OCI-LY1 (cell line): Measurements from ENCODE around the gene AP1G1.

Experiments
- H2AFZ ChIP-seq: fragments of 200-600 bp; sonication (generic), shearing (Covaris generic); 2 replicates; pipeline ENCODE4 v1.6.0; 2014; ENCODE audit warnings: antibody characterized with exemption, mild to moderate bottlenecking, low read length
- H3F3A ChIP-seq: fragments of 200-600 bp; sonication (generic), shearing (Covaris generic); 2 replicates; pipeline ENCODE4 v1.6.0; 2014; ENCODE audit warnings: mild to moderate bottlenecking, antibody characterized with exemption, low read length, moderate library complexity; ENCODE audit not compliant: insufficient read depth
- H3K27ac ChIP-seq: fragments of 200-600 bp; sonication (generic); 2 replicates; pipeline ENCODE4 v1.5.1; 2014; ENCODE audit warnings: low read length, mixed run types, mild to moderate bottlenecking, low read depth; ENCODE audit not compliant: poor library complexity, severe bottlenecking
- H3K27me3 ChIP-seq: fragments of 200-600 bp; sonication (generic); 2 replicates; pipeline ENCODE4 v1.6.0; 2014; ENCODE audit warnings: antibody characterized with exemption, mild to moderate bottlenecking, low read length, moderate library complexity; ENCODE audit not compliant: insufficient read depth
- H3K36me3 ChIP-seq: fragments of 200-600 bp; sonication (generic); 2 replicates; pipeline ENCODE4 v1.6.1; 2014; ENCODE audit warnings: mild to moderate bottlenecking, antibody characterized with exemption, low read length, moderate library complexity, mixed read lengths; ENCODE audit not compliant: insufficient read depth
- H3K4me1 ChIP-seq: fragments of 200-600 bp; sonication (generic); 2 replicates; pipeline ENCODE4 v1.5.1; 2014; ENCODE audit warnings: mild to moderate bottlenecking, low read length, moderate library complexity; ENCODE audit not compliant: insufficient read depth, severe bottlenecking
- H3K4me2 ChIP-seq: fragments of 200-600 bp; sonication (generic), shearing (Covaris generic); 2 replicates; pipeline ENCODE4 v1.6.1; 2014; ENCODE audit warnings: low read length
- H3K4me3 ChIP-seq: fragments of 200-600 bp; sonication (generic); 2 replicates; pipeline ENCODE4 v1.5.1; 2014; ENCODE audit warnings: low read length, low read depth, mild to moderate bottlenecking, mixed read lengths; ENCODE audit not compliant: poor library complexity, severe bottlenecking
- H3K79me2 ChIP-seq: fragments of 200-600 bp; shearing (Covaris generic); 2 replicates; pipeline ENCODE4 v1.6.1; 2016; ENCODE audit warnings: mixed run types, low read length, mixed read lengths; ENCODE audit not compliant: insufficient read depth
- H3K9ac ChIP-seq: fragments of 200-600 bp; sonication (generic), shearing (Covaris generic); 2 replicates; pipeline ENCODE4 v1.6.1; 2014; ENCODE audit warnings: mild to moderate bottlenecking, low read length, mixed read lengths
- H3K9me2 ChIP-seq: fragments of 200-600 bp; sonication (generic), shearing (Covaris generic); 2 replicates; pipeline ENCODE4 v1.6.1; 2014; ENCODE audit warnings: low read depth, mild to moderate bottlenecking, low read length, mixed read lengths
- H3K9me3 ChIP-seq: fragments of 200-600 bp; shearing (Covaris generic); 2 replicates; pipeline ENCODE4 v1.6.1; 2014; ENCODE audit warnings: low read length, mixed read lengths
- H4K20me1 ChIP-seq: fragments of 200-600 bp; sonication (generic), shearing (Covaris generic); 2 replicates; pipeline ENCODE4 v1.6.0; 2016; ENCODE audit warnings: mild to moderate bottlenecking, low read length; ENCODE audit not compliant: insufficient read depth
- CTCF ChIP-seq: fragments of 200-600 bp; sonication (generic), shearing (Covaris generic); IDR thresholded peaks from 2 replicates; pipeline ENCODE4 v1.5.1; 2017; ENCODE audit warnings: mild to moderate bottlenecking, antibody characterized with exemption, low read length, moderate library complexity, mixed read lengths
- EZH2 ChIP-seq: fragments of 200-600 bp; sonication (generic), shearing (Covaris generic); IDR thresholded peaks from 2 replicates; pipeline ENCODE4 v1.8.0; 2017; ENCODE audit warnings: borderline replicate concordance, mixed run types, mild to moderate bottlenecking, antibody characterized with exemption, low read length, moderate library complexity, mixed read lengths

The AP1G1 gene

GRCh38 chr16:71698491-71698890, 110.1 kb downstream of the AP1G1 start:
- H3K27me3 ChIP-seq = no peaks in the 10 kb centered on the region
- no peaks in the 10 kb centered on the region for H3K4me1 ChIP-seq
- H3K79me2 ChIP-seq = no peaks in the 10 kb centered on the region
- no peak overlapping the region for H3K27ac ChIP-seq
- H4K20me1 ChIP-seq = no peaks in the 10 kb centered on the region
- no peak overlapping the region for H3K4me2 ChIP-seq
- H3K9me3 ChIP-seq = no peaks in the 10 kb centered on the region
- H3K36me3 ChIP-seq = 0 out of 2 replicates have a peak, but pooled peaks cover 4% of the 10 kb centered on the region
- H3K4me3 ChIP-seq = no peak overlapping the region
- no peak overlapping the region for H2AFZ ChIP-seq
- no peak overlapping the region for H3K9ac ChIP-seq
- no peak for TF ChIP-seq CTCF
- TF ChIP-seq EZH2 = no peak
- H3F3A ChIP-seq = no peaks in the 10 kb centered on the region
- H3K9me2 ChIP-seq = no peaks in the 10 kb centered on the region

- no peak overlapping the region for H3K4me2 ChIP-seq
- H3K4me3 ChIP-seq = no peak overlapping the region
- TF ChIP-seq CTCF (no peak), EZH2 (no peak)
These were observed 115.5 kb downstream of the AP1G1 start for GRCh38 chr16:71693164-71693563.

GRCh38 chr16:71689901-71690300, 118.7 kb downstream of the AP1G1 start:
- H3K9me2 ChIP-seq = no peaks in the 10 kb centered on the region
- H3K9ac ChIP-seq = no peak overlapping the region
- peaks cover 20% of the 10 kb centered on the region; the same call in 1 of the 2 replicates for H3K36me3 ChIP-seq
- H3K9me3 ChIP-seq = no peaks in the 10 kb centered on the region
- H3K79me2 ChIP-seq = no peaks in the 10 kb centered on the region
- H3F3A ChIP-seq = no peaks in the 10 kb centered on the region
- H3K27ac ChIP-seq = no peak overlapping the region
- no peak overlapping the region for H3K4me2 ChIP-seq
- TF ChIP-seq EZH2 (no peak), CTCF (no peak)
- no peaks in the 10 kb centered on the region for H3K4me1 ChIP-seq
- no peak overlapping the region for H2AFZ ChIP-seq
- H3K27me3 ChIP-seq = no peaks in the 10 kb centered on the region
- no peaks in the 10 kb centered on the region for H4K20me1 ChIP-seq
- no peak overlapping the region for H3K4me3 ChIP-seq

More at GRCh38 chr16:71693164-71693563, 115.5 kb downstream of the AP1G1 start:
- no peaks in the 10 kb centered on the region for H3K9me3 ChIP-seq
- H3F3A ChIP-seq = no peaks in the 10 kb centered on the region
- no peaks in the 10 kb centered on the region for H3K9me2 ChIP-seq
- no peaks in the 10 kb centered on the region for H4K20me1 ChIP-seq
- no peak overlapping the region for H3K9ac ChIP-seq
- H3K27me3 ChIP-seq = no peaks in the 10 kb centered on the region
- no peak overlapping the region for H3K27ac ChIP-seq
- H2AFZ ChIP-seq = no peak overlapping the region
- no peaks in the 10 kb centered on the region for H3K4me1 ChIP-seq
- peaks cover 15% of the 10 kb centered on the region; the same call in 1 of the 2 replicates for H3K36me3 ChIP-seq
- H3K79me2 ChIP-seq = no peaks in the 10 kb centered on the region
